ENCODE results near the gene FAM229A. TPM values are rescaled to one million over a fixed set of nuclear protein-coding genes. Genes with fewer than 3 reads are reported as not detected.

FAM229A gene
- polyA plus RNA-seq, 1 donor: 12.2 TPM

- Histone ChIP-seq H3K4me1 (ENCODE audit: control insufficient read depth, insufficient read depth, low read length) (peaks cover 37% of the 10 kb centered on the region), H3K27ac (ENCODE audit: low read length) (no peak overlapping the region), H3K4me3 (ENCODE audit: low read length) (no peak overlapping the region), H3K27me3 (ENCODE audit: control insufficient read depth, insufficient read depth, low read length) (no peaks in the 10 kb centered on the region), H3K36me3 (ENCODE audit: control insufficient read depth, insufficient read depth, low read length) (peaks cover 25% of the 10 kb centered on the region), H3K9me3 (ENCODE audit: control insufficient read depth, low read depth, low read length) (no peaks in the 10 kb centered on the region)
- WGBS (ENCODE audit: insufficient coverage, low lambda C conversion rate): no CpG with 5 or more reads among the region's 8 CpGs
- DNase-seq: no peak
These were observed 25.2 kb downstream of the FAM229A start for GRCh38 chr1:32336963-32337675.

- Histone ChIP-seq H3K36me3 (ENCODE audit: control insufficient read depth, insufficient read depth, low read length) (peaks cover 30% of the 10 kb centered on the region), H3K27me3 (ENCODE audit: control insufficient read depth, insufficient read depth, low read length) (no peaks in the 10 kb centered on the region), H3K4me3 (ENCODE audit: low read length) (peak overlapping the region; percentile 34), H3K27ac (ENCODE audit: low read length) (no peak overlapping the region), H3K4me1 (ENCODE audit: control insufficient read depth, insufficient read depth, low read length) (peaks cover 34% of the 10 kb centered on the region), H3K9me3 (ENCODE audit: control insufficient read depth, low read depth, low read length) (no peaks in the 10 kb centered on the region)
- WGBS (ENCODE audit: insufficient coverage, low lambda C conversion rate): no CpG with 5 or more reads among the region's 15 CpGs
- no peak for DNase-seq
These were observed 25.7 kb downstream of the FAM229A start for GRCh38 chr1:32336591-32336932.

- Histone ChIP-seq H3K4me1 (ENCODE audit: control insufficient read depth, insufficient read depth, low read length) (peaks cover 34% of the 10 kb centered on the region), H3K4me3 (ENCODE audit: low read length) (peak within 1 kb of the TSS; percentile 71), H3K9me3 (ENCODE audit: control insufficient read depth, low read depth, low read length) (no peaks in the 10 kb centered on the region), H3K27me3 (ENCODE audit: control insufficient read depth, insufficient read depth, low read length) (no peaks in the 10 kb centered on the region), H3K27ac (ENCODE audit: low read length) (peak within 1 kb of the TSS; percentile 36), H3K36me3 (ENCODE audit: control insufficient read depth, insufficient read depth, low read length) (peaks cover 36% of the 10 kb centered on the region)
- peak; percentile 60 to 80 for DNase-seq
- WGBS (ENCODE audit: insufficient coverage, low lambda C conversion rate): no CpG with 5 or more reads among the region's 95 CpGs
These were observed 26.3 kb downstream of the FAM229A start, which contains the start of gene MARCKSL1 for GRCh38 chr1:32335790-32336590. TSS of gene MARCKSL1 (minus strand) at chr1:32336233. CDS start at chr1:32336033, 200 bp downstream.

GRCh38 chr1:32335535-32335789 lies 26.8 kb downstream of the FAM229A start:
- Histone ChIP-seq H3K27me3 (ENCODE audit: control insufficient read depth, insufficient read depth, low read length) (no peaks in the 10 kb centered on the region), H3K27ac (ENCODE audit: low read length) (peak overlapping the region; percentile 36), H3K4me3 (ENCODE audit: low read length) (peak overlapping the region; percentile 71), H3K9me3 (ENCODE audit: control insufficient read depth, low read depth, low read length) (no peaks in the 10 kb centered on the region), H3K4me1 (ENCODE audit: control insufficient read depth, insufficient read depth, low read length) (peaks cover 34% of the 10 kb centered on the region), H3K36me3 (ENCODE audit: control insufficient read depth, insufficient read depth, low read length) (peaks cover 41% of the 10 kb centered on the region)
- DNase-seq: no peak
- WGBS (ENCODE audit: insufficient coverage, low lambda C conversion rate): no CpG with 5 or more reads among the region's 34 CpGs

- no CpG with 5 or more reads among the region's 46 CpGs for WGBS (ENCODE audit: insufficient coverage, low lambda C conversion rate)
- H3K27ac ChIP-seq (ENCODE audit: low read length): peak overlapping the region; percentile 36
- H3K4me3 ChIP-seq (ENCODE audit: low read length): peak overlapping the region; percentile 71
- H3K36me3 ChIP-seq (ENCODE audit: control insufficient read depth, insufficient read depth, low read length): peaks cover 46% of the 10 kb centered on the region
- H3K9me3 ChIP-seq (ENCODE audit: control insufficient read depth, low read depth, low read length): no peaks in the 10 kb centered on the region
- no peaks in the 10 kb centered on the region for H3K27me3 ChIP-seq (ENCODE audit: control insufficient read depth, insufficient read depth, low read length)
- DNase-seq: peak; percentile 48 to 67
- peaks cover 34% of the 10 kb centered on the region for H3K4me1 ChIP-seq (ENCODE audit: control insufficient read depth, insufficient read depth, low read length)
These were observed 27.3 kb downstream of the FAM229A start for GRCh38 chr1:32334864-32335534.

- H3K4me3 ChIP-seq (ENCODE audit: low read length): peak overlapping the region; percentile 71
- H3K9me3 ChIP-seq (ENCODE audit: control insufficient read depth, low read depth, low read length): no peaks in the 10 kb centered on the region
- H3K27ac ChIP-seq (ENCODE audit: low read length): peak overlapping the region; percentile 36
- H3K4me1 ChIP-seq (ENCODE audit: control insufficient read depth, insufficient read depth, low read length): peaks cover 34% of the 10 kb centered on the region
- DNase-seq: peak in 1 of 2 donors; percentile 41
- H3K36me3 ChIP-seq (ENCODE audit: control insufficient read depth, insufficient read depth, low read length): peaks cover 52% of the 10 kb centered on the region
- H3K27me3 ChIP-seq (ENCODE audit: control insufficient read depth, insufficient read depth, low read length): no peaks in the 10 kb centered on the region
- WGBS (ENCODE audit: insufficient coverage, low lambda C conversion rate): no CpG with 5 or more reads among the region's 9 CpGs
These were observed 27.9 kb downstream of the FAM229A start for GRCh38 chr1:32334274-32334861.

- no peak overlapping the region for H3K27ac ChIP-seq (ENCODE audit: low read length)
- H3K9me3 ChIP-seq (ENCODE audit: control insufficient read depth, low read depth, low read length): no peaks in the 10 kb centered on the region
- H3K4me3 ChIP-seq (ENCODE audit: low read length): no peak overlapping the region
- peaks cover 27% of the 10 kb centered on the region for H3K4me1 ChIP-seq (ENCODE audit: control insufficient read depth, insufficient read depth, low read length)
- H3K27me3 ChIP-seq (ENCODE audit: control insufficient read depth, insufficient read depth, low read length): no peaks in the 10 kb centered on the region
- no CpG with 5 or more reads among the region's 3 CpGs for WGBS (ENCODE audit: insufficient coverage, low lambda C conversion rate)
- DNase-seq: no peak
- H3K36me3 ChIP-seq (ENCODE audit: control insufficient read depth, insufficient read depth, low read length): peaks cover 62% of the 10 kb centered on the region
These were observed 28.9 kb downstream of the FAM229A start for GRCh38 chr1:32333251-32333963.

- no peak overlapping the region for H3K4me3 ChIP-seq (ENCODE audit: low read length)
- peaks cover 20% of the 10 kb centered on the region for H3K4me1 ChIP-seq (ENCODE audit: control insufficient read depth, insufficient read depth, low read length)
- H3K27ac ChIP-seq (ENCODE audit: low read length): no peak overlapping the region
- peaks cover 71% of the 10 kb centered on the region for H3K36me3 ChIP-seq (ENCODE audit: control insufficient read depth, insufficient read depth, low read length)
- no peaks in the 10 kb centered on the region for H3K27me3 ChIP-seq (ENCODE audit: control insufficient read depth, insufficient read depth, low read length)
- peak; percentile 29 to 57 for DNase-seq
- no peaks in the 10 kb centered on the region for H3K9me3 ChIP-seq (ENCODE audit: control insufficient read depth, low read depth, low read length)
- WGBS (ENCODE audit: insufficient coverage, low lambda C conversion rate): no CpG with 5 or more reads among the region's 3 CpGs
These were observed 29.8 kb downstream of the FAM229A start for GRCh38 chr1:32332290-32333079.

GRCh38 chr1:32331549-32331948 lies 30.7 kb downstream of the FAM229A start:
- Histone ChIP-seq H3K27ac (ENCODE audit: low read length) (no peak overlapping the region), H3K9me3 (ENCODE audit: control insufficient read depth, low read depth, low read length) (no peaks in the 10 kb centered on the region), H3K4me3 (ENCODE audit: low read length) (no peak overlapping the region), H3K4me1 (ENCODE audit: control insufficient read depth, insufficient read depth, low read length) (peaks cover 17% of the 10 kb centered on the region), H3K27me3 (ENCODE audit: control insufficient read depth, insufficient read depth, low read length) (no peaks in the 10 kb centered on the region), H3K36me3 (ENCODE audit: control insufficient read depth, insufficient read depth, low read length) (peaks cover 79% of the 10 kb centered on the region)
- WGBS (ENCODE audit: insufficient coverage, low lambda C conversion rate): no CpG with 5 or more reads among the region's 12 CpGs
- no peak for DNase-seq

Data from large intestine (tissue), 3 donors.